ENCODE measurements around the gene MAP3K3. TPM values are rescaled to one million over a fixed set of nuclear protein-coding genes. Genes with fewer than 3 reads are reported as not detected.
A peak's percentile ranks its signal among the peaks of the same experiment; 100 is the strongest.

MAP3K3 gene
- total and polyA plus RNA-seq, 12 donors: 21.1 to 79.3 (median 47.1) TPM

GRCh38 chr17:63679214-63679613 is 57.0 kb downstream of the MAP3K3 start:
- 93 to 98% methylated on average over 5 of the region's 5 CpGs for WGBS, 2 donors
- no peak for ATAC-seq
- intact Hi-C loops (cut with DNase I): loop anchor here in 3 of 10 donors (5.0 to 10.0 kb wide), 2 partner anchors 54 to 57 kb away; partner anchors contain the start of gene MAP3K3 (in 3 of the 3)
- H3K9me3 ChIP-seq: no peaks in the 10 kb centered on the region
- no peak for TF ChIP-seq CTCF (IDR thresholded peaks at IDR 0.05)
- H3K27ac ChIP-seq: no peak overlapping the region
- DNase-seq: no peak
- no peaks in the 10 kb centered on the region for H3K27me3 ChIP-seq
- no peak overlapping the region for H3K4me3 ChIP-seq
- H3K36me3 ChIP-seq: peaks cover 0 to 80% (median 25%) of the 10 kb centered on the region in 9 donors
- peaks cover 4 to 61% (median 51%) of the 10 kb centered on the region in 9 donors for H3K4me1 ChIP-seq

DNA sequence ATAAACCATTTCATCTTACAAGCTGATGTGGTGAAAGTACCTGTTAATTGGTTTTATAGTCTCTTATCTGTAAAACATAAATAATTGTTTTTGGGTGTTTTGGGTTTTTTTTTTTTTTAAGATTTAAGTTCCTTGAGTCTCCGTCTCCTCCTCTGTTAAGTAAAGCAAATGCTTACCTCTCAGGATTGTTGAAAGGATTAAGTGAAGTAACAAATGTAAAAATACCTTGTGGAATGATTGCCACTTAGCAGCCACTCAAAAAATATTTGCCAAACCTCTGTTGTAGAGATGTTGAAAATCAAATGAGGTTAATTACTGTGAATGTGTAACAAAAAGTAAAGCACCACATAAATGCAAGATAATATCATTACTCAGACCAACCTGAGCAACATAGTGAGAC is 58.5 kb downstream of the MAP3K3 start:
- H3K27me3 ChIP-seq: no peaks in the 10 kb centered on the region
- H3K4me3 ChIP-seq: no peak overlapping the region
- DNase-seq (no peak), ATAC-seq (no peak)
- peaks cover 0 to 92% (median 35%) of the 10 kb centered on the region in 9 donors for H3K36me3 ChIP-seq
- H3K9me3 ChIP-seq: no peaks in the 10 kb centered on the region
- no peak for TF ChIP-seq CTCF (IDR thresholded peaks at IDR 0.05)
- 82 to 89% methylated on average over 1 of the region's 1 CpG for WGBS, 2 donors
- H3K4me1 ChIP-seq: peaks cover 0 to 53% (median 42%) of the 10 kb centered on the region in 9 donors
- intact Hi-C loops (cut with DNase I): no loop called here
- peak overlapping the region in 1 of 10 donors; percentile 15 for H3K27ac ChIP-seq

GRCh38 chr17:63681530-63681929 is 59.3 kb downstream of the MAP3K3 start:
- DNase-seq: no peak
- H3K27me3 ChIP-seq: no peaks in the 10 kb centered on the region
- intact Hi-C loops (cut with DNase I): no loop called here
- peak overlapping the region in 1 of 10 donors; percentile 15 for H3K27ac ChIP-seq
- H3K4me3 ChIP-seq: no peak overlapping the region
- no peak for TF ChIP-seq CTCF (IDR thresholded peaks at IDR 0.05)
- H3K9me3 ChIP-seq: no peaks in the 10 kb centered on the region
- 75 to 77% methylated on average over 8 of the region's 8 CpGs for WGBS, 2 donors
- peaks cover 0 to 100% (median 37%) of the 10 kb centered on the region in 9 donors for H3K36me3 ChIP-seq
- ATAC-seq: peak in 2 of 8 donors; percentile 8 to 22
- H3K4me1 ChIP-seq: peaks cover 0 to 47% (median 34%) of the 10 kb centered on the region in 9 donors

DNA sequence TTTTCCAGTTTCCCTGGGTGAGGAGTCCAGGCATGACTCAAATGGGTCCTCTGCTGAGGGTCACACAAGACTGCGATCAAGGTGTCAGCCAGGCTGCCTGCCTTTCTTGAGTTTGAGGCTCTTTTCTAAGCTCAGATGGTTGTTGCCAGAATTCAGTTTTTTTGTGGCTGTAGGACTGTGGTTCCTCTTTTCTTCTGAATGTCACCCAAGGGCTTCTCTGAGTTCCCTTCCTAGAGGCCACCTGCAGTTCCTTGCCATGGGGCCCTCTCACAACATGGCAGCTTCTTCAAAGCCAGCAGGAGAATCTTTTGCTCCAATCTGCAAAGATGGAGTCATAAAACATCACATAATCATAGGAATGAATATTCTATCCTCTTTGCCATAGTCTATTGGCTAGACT is 60.2 kb downstream of the MAP3K3 start:
- no peak for TF ChIP-seq CTCF (IDR thresholded peaks at IDR 0.05)
- H3K36me3 ChIP-seq: peaks cover 0 to 98% (median 37%) of the 10 kb centered on the region in 9 donors
- 100% methylated on average over 1 of the region's 1 CpG for WGBS, 2 donors
- no peaks in the 10 kb centered on the region for H3K27me3 ChIP-seq
- H3K9me3 ChIP-seq: no peaks in the 10 kb centered on the region
- intact Hi-C loops (cut with DNase I): no loop called here
- DNase-seq (no peak), ATAC-seq (no peak)
- no peak overlapping the region for H3K4me3 ChIP-seq
- peak overlapping the region in 1 of 10 donors; percentile 16 for H3K27ac ChIP-seq
- peaks cover 0 to 38% (median 25%) of the 10 kb centered on the region in 9 donors for H3K4me1 ChIP-seq

Measured in heart right ventricle (tissue), 16 donors.